C4-2B (cell line): Measurements from ENCODE around the gene CCDC40.

Experiments used
- H3K27ac ChIP-seq: fragments of 450-650 bp; 2 replicates; pipeline ENCODE4 v1.5.1; 2017
- CTCF ChIP-seq: fragments of 450-650 bp; conservative IDR thresholded peaks from 2 replicates; pipeline ENCODE4 v1.5.1; 2017; ENCODE audit warnings: mild to moderate bottlenecking
- ZFX ChIP-seq: fragments of 450-650 bp; IDR thresholded peaks from 2 replicates; pipeline ENCODE4 v1.6.1; 2017

The CCDC40 gene

DNA sequence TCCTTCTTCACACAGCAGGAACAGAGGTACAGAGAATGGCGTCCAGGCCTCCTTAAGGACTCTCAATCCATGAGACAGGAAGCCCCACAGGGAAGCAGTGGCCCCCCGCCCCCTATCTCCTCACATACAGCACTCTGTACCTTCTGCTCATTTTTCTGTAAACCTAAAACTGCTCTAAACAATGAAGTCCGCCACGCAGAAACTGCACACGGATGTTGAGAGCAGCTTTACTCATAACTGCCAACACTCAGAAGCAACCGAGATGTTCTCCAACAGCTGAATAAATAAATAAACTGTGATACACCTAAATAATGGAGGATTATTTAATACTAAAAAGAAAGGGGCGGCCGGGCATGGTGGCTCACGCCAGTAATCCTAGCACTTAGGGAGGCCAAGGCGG is 10.6 kb upstream of the CCDC40 start:
- no peak for TF ChIP-seq CTCF
- TF ChIP-seq ZFX, result no peak
- H3K27ac ChIP-seq, result peak overlapping the region; percentile 94; the same call in 1 of the 2 replicates

DNA sequence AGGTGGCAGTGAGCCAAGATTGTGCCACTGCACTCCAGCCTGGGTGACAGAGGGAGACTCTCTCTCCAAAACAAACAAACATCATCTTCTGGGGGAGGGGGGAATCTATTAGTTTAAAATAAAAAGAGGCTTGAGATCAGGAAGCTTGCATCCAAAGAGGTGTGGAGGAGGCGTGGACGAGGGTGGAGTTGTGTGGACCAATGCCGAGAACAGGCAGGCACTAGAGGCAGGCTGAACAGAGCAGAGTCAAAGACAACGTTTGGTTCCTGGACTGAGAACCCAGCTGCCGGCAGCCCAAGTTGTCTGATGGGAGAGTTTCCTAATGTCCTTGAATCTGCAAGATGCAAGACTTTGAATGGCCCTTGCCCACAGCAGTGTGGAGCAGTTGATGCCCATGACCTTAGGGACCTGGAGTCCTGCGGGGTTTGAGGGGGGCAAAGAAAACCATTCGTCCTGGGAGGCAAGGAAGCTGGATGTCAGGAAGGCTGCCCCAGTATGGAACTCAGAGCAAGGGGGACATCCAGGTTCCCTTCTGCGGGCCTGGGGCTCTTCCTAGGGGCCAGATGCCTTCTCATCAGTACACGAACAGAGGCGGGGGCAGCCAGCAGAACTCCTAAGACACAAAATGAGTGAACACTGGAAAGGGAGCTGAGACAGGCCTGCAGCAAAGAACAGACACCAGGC is 9.9 kb upstream of the CCDC40 start:
- no peak for TF ChIP-seq CTCF
- no peak for TF ChIP-seq ZFX
- H3K27ac ChIP-seq, result peak overlapping the region; percentile 94

DNA sequence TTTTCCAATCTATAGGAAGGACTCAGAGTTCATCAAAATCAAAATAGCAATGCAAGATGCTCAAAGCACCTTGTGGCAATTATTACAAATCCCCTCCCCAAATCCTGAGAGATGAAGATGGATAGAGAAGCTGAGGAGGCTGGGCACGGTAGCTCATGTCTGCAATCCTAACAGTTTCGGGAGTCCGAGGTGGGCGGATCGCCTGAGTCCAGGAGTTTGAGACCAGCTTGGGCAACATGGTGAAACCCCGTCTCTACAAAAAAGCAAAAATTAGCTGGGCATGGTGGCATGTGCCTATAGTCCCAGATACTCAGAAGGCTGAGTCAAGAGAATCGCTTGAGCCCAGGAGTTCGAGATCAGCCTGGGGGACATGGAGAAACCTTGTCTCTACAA is 9.4 kb upstream of the CCDC40 start:
- peak overlapping the region; percentile 94 for H3K27ac ChIP-seq
- no peak for TF ChIP-seq ZFX
- TF ChIP-seq CTCF, result no peak

DNA sequence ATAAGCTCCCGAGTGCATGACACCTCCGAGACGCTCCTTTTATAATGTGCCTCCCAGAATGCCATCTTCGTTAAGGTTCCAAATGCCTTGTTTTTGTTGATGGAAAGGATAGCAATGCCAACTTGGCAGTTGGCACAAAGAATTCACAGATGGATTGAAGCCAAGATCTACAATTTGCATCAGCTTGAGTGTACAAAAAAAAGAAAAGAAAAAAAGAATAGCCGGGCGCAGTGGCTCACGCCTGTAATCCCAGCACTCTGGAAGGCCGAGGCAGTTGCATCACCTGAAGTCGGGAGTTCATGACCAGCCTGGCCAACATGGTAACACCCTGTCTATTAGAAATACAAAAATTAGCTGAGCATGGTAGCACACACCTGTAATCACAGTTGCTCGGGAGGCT is 8.4 kb upstream of the CCDC40 start:
- no peak for TF ChIP-seq CTCF
- TF ChIP-seq ZFX, result no peak
- peak overlapping the region; percentile 94 for H3K27ac ChIP-seq

DNA sequence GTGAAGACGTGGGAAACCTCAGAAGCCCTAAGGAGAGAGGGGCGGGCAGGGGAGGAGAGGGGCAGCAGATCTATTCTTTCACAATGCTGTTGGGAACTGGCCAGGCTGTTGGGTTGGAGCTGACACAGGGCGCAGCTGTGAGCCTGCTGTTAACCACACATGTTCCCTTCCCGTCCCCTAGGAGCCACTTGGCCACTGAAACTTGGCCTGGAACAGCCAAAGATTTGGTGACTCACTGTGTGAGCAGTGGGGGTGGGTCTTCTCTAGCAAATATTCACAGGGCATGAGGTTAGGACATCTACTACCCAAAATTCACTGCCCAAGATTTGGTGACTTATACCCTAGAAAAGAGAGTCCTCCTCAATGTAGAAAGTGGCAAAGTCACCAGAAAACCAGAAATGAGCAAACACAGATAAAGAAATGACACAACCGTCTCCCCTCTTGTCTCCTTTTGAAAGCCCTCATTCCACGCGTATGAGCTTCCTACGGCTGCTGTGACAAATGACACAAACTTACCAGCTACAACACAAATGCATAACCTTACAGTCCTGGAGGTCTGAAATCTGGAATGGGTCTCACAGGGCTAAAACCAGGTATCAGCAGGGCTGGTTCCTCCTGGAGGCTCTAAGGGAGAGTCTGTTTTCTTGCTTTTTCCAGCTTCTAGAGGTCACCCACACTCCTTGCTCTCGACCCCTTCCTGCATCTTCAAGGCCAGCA is 7.0 kb upstream of the CCDC40 start:
- no peak for TF ChIP-seq CTCF
- TF ChIP-seq ZFX, result no peak
- peak overlapping the region; percentile 94 for H3K27ac ChIP-seq

DNA sequence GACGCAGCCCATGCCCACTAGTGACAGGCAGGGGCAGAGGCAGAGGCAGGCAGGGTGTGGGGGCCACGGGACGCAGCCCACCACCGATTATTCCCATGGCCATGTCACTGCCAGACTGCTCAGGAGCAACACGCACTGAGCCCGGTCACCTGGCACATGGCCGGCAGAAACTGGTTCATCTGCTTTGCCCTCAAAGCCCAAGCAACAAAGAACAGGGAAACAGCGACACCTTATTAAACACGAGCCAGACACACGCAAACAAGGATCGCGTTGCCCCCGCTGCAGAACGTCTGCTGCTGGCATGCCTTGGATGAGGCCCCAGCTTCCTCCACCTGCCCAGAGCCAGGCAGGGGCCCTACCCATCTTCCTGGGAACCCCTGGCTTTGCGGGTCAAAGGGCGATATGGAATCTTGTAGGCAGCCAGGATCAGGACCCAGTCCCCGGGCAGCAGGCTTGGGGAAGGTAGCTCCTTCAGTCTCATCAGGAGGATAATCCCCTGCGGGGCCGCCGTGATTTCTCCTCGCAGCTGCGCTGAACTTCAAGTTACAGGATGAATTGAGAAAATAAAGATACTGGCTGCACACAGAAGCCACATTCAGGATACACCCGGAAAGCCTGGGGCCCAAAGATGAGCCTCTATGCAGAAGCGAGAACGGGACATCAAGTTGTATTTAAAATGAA is 5.6 kb upstream of the CCDC40 start:
- TF ChIP-seq ZFX (no peak), CTCF (no peak)
- H3K27ac ChIP-seq, result peak overlapping the region; percentile 94
